ENCODE measurements around the gene EEF2K. TPM values are rescaled to one million over a fixed set of nuclear protein-coding genes. Genes with fewer than 3 reads are reported as not detected.
"Not testable (repeated sequence)": the region's sequence is repeated elsewhere in the genome, so short reads cannot be mapped to it uniquely, and the experiment has no call there.

The EEF2K gene
- total RNA-seq, 2 experiments from 2014 or later = 23.0 to 24.1 TPM

GRCh38 chr16:22190776-22191531, 15.1 kb upstream of the EEF2K start:
- Mint-ChIP-seq H3K27me3 (peaks cover 2% of the 10 kb centered on the region), H3K4me1 (ENCODE audit: low read depth) (peaks cover 58% of the 10 kb centered on the region), H3K9me3 (no peaks in the 10 kb centered on the region), H3K27ac (peak overlapping the region; percentile 99), H3K36me3 (peaks cover 2% of the 10 kb centered on the region), H3K4me3 (peak overlapping the region; percentile 91)
- intact Hi-C loops (cut with micrococcal nuclease) = loop anchor here (1.0 to 10.0 kb wide), 7 partner anchors 15 to 686 kb away; partner anchors contain the start of genes CDR2, EEF2K, METTL9 and POLR3E
- CTCF ChIA-PET = interaction anchor here (0.8 to 2.6 kb wide), 5 partner anchors 11 to 109 kb away, joined by 3 to 16 read pairs (median 11); partner anchors contain the start of gene EEF2K
- POLR2A ChIA-PET = interaction anchor here (1.5 to 4.5 kb wide), 4 partner anchors 16 to 183 kb away, joined by 4 to 29 read pairs (median 12); partner anchors contain the start of genes EEF2K, MOSMO and POLR3E
- peak; percentile 100 for DNase-seq

DNA sequence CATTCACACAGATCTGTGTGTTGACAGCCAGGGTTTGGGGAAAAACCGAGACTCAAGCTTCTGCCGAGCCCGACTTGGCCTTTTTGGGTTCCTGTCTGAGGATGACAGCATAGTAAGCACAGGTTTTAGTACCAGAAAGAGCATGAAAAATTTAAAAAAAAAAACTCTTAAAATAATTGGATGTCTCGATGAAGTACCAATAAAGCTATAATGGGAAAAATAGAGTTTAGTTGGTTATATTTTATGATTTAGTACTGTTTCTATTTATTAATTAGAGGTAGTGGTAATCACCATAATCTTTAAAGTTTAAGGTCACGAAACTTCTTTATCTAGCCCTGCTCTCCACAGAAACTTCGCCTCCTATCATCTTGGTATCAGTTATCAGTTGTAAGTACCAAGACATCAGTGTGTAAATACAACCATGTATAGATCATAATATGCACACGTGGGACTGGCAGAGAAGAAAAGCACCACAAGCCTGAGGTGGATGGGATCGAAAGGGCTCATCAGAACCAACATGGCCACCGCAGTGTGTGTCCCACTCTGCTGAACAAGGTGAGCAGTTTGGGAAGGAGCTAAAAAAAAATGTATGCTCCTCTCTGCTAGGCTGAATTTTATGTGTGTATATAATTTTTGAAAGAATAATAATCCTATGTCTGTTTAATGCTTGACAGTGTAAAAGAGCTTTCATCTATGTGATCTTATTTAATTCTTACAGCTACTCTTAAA, 14.4 kb upstream of the EEF2K start:
- Mint-ChIP-seq H3K27ac (peak overlapping the region; percentile 99), H3K4me3 (peak overlapping the region; percentile 91), H3K9me3 (no peaks in the 10 kb centered on the region), H3K27me3 (peaks cover 2% of the 10 kb centered on the region), H3K4me1 (ENCODE audit: low read depth) (peaks cover 58% of the 10 kb centered on the region), H3K36me3 (peaks cover 2% of the 10 kb centered on the region)
- peak; percentile 63 for DNase-seq
- intact Hi-C loops (cut with micrococcal nuclease) = loop anchor here (2.0 to 10.0 kb wide), 4 partner anchors 181 to 687 kb away; partner anchors contain the start of genes CDR2 and METTL9
- CTCF ChIA-PET = interaction anchor here (0.7 to 2.6 kb wide), 7 partner anchors 11 to 190 kb away, joined by 3 to 16 read pairs (median 4); partner anchors contain the start of gene EEF2K
- POLR2A ChIA-PET = interaction anchor here (0.9 to 4.5 kb wide), 5 partner anchors 15 to 184 kb away, joined by 3 to 29 read pairs (median 5); partner anchors contain the start of genes EEF2K, MOSMO and POLR3E

DNA sequence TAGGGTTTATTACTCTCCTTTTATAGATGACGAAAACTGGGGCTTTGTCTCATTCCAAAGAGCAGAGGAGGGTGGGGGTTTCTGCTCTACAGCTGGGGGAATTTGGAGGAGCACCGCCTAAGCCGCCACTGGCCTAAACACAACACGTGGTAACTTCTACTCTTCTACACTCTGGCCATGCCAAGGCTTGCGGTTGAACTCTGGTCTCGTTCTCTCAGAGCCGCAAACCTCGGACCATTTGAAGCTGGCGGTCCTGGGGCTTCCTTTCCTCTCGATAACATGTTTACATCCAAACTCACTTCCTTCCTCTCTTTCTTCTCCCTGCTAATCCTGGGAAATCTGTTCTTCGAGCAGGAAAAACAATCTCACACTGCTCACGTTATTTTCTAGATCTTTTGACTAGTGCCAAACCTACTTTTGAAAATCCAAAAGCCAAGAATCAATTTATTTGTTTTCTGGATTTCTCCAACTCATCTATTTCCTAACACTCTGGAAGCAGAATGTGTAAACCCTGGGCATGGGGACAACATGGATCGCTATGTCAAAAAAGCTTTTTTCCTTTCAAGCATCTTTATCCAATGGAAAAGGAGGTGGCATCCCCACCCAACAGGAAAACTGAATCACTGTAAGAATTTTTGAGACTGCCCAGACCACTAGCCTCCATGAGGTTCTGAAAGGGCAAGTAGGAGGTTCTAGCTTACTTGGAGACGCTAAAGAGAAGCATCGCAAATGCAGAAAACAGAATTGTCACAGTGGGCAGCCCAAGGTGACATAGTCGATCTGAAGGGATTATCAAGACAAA, 13.6 kb upstream of the EEF2K start:
- POLR2A ChIA-PET = interaction anchor here (0.9 to 4.5 kb wide), 5 partner anchors 15 to 184 kb away, joined by 3 to 29 read pairs (median 5); partner anchors contain the start of genes EEF2K, MOSMO and POLR3E
- H3K27ac Mint-ChIP-seq = peak overlapping the region; percentile 99
- H3K36me3 Mint-ChIP-seq = peaks cover 2% of the 10 kb centered on the region
- intact Hi-C loops (cut with micrococcal nuclease) = loop anchor here (5.0 to 10.0 kb wide), 3 partner anchors 180 to 688 kb away; partner anchors contain the start of genes CDR2 and METTL9
- peaks cover 56% of the 10 kb centered on the region for H3K4me1 Mint-ChIP-seq (ENCODE audit: low read depth)
- CTCF ChIA-PET = interaction anchor here (0.7 to 2.6 kb wide), 7 partner anchors 13 to 191 kb away, joined by 3 to 16 read pairs (median 4); partner anchors contain the start of gene EEF2K
- DNase-seq = peak; percentile 91
- H3K27me3 Mint-ChIP-seq = peaks cover 2% of the 10 kb centered on the region
- peak overlapping the region; percentile 91 for H3K4me3 Mint-ChIP-seq
- H3K9me3 Mint-ChIP-seq = no peaks in the 10 kb centered on the region

DNA sequence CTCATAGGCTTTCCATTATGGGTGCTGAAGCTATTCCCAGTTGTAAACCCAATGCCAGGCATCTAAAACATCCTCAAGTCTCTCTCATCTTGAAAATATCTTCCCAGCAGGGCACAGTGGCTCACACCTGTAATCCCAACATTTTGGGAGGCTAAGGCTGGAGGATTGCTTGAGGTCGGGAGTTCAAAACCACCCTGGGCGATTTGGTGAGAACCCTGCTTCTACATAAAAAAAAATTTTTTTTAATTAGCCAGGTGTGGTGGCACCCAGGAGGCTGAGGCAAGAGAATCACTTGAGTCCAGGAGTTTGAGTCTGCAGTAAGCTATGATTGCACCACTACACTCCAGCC, 13.0 kb upstream of the EEF2K start:
- peaks cover 2% of the 10 kb centered on the region for H3K27me3 Mint-ChIP-seq
- CTCF ChIA-PET = interaction anchor here (1.1 to 3.9 kb wide), 4 partner anchors 13 to 115 kb away, joined by 3 to 29 read pairs (median 10); partner anchors contain the start of gene EEF2K
- peaks cover 2% of the 10 kb centered on the region for H3K36me3 Mint-ChIP-seq
- POLR2A ChIA-PET = interaction anchor here (2.0 to 4.5 kb wide), 2 partner anchors 14 to 104 kb away, joined by 19 to 29 read pairs; partner anchors contain the start of genes EEF2K and POLR3E
- H3K4me3 Mint-ChIP-seq = peak overlapping the region; percentile 6
- intact Hi-C loops (cut with micrococcal nuclease) = loop anchor here (5.0 to 10.0 kb wide), 3 partner anchors 179 to 688 kb away; partner anchors contain the start of genes CDR2 and METTL9
- H3K27ac Mint-ChIP-seq = peak overlapping the region; percentile 99
- DNase-seq = no peak
- H3K9me3 Mint-ChIP-seq = no peaks in the 10 kb centered on the region
- peaks cover 55% of the 10 kb centered on the region for H3K4me1 Mint-ChIP-seq (ENCODE audit: low read depth)

GRCh38 chr16:22194707-22195444, 11.2 kb upstream of the EEF2K start:
- Mint-ChIP-seq H3K27ac (peak overlapping the region; percentile 90), H3K27me3 (peaks cover 2% of the 10 kb centered on the region), H3K4me3 (peak overlapping the region; percentile 81), H3K9me3 (no peaks in the 10 kb centered on the region), H3K4me1 (ENCODE audit: low read depth) (peaks cover 40% of the 10 kb centered on the region), H3K36me3 (peaks cover 2% of the 10 kb centered on the region)
- DNase-seq = peak; percentile 38
- intact Hi-C loops (cut with micrococcal nuclease) = loop anchor here (1.0 to 10.0 kb wide), 5 partner anchors 11 to 690 kb away; partner anchors contain the start of genes CDR2, EEF2K, METTL9 and POLR3E
- ChIA-PET CTCF (interaction anchor here (1.9 to 3.9 kb wide), 3 partner anchors 11 to 106 kb away, joined by 18 to 29 read pairs (median 24); partner anchors contain the start of genes EEF2K and POLR3E), POLR2A (interaction anchor here (0.7 to 2.4 kb wide), 2 partner anchors 11 to 12 kb away, joined by 3 to 6 read pairs; partner anchors contain the start of gene EEF2K)

GRCh38 chr16:22195445-22195694, 10.7 kb upstream of the EEF2K start:
- Mint-ChIP-seq H3K9me3 (no peaks in the 10 kb centered on the region), H3K27me3 (peaks cover 2% of the 10 kb centered on the region), H3K27ac (peak overlapping the region; percentile 90), H3K4me1 (ENCODE audit: low read depth) (peaks cover 40% of the 10 kb centered on the region), H3K36me3 (peaks cover 2% of the 10 kb centered on the region), H3K4me3 (peak overlapping the region; percentile 81)
- CTCF ChIA-PET = interaction anchor here (1.9 to 3.9 kb wide), 3 partner anchors 11 to 105 kb away, joined by 18 to 29 read pairs (median 24); partner anchors contain the start of genes EEF2K and POLR3E
- intact Hi-C loops (cut with micrococcal nuclease) = loop anchor here (1.0 to 10.0 kb wide), 3 partner anchors 11 to 691 kb away; partner anchors contain the start of genes EEF2K and POLR3E
- POLR2A ChIA-PET = interaction anchor here (0.7 to 2.4 kb wide), 2 partner anchors 11 to 12 kb away, joined by 3 to 6 read pairs; partner anchors contain the start of gene EEF2K
- no peak for DNase-seq

DNA sequence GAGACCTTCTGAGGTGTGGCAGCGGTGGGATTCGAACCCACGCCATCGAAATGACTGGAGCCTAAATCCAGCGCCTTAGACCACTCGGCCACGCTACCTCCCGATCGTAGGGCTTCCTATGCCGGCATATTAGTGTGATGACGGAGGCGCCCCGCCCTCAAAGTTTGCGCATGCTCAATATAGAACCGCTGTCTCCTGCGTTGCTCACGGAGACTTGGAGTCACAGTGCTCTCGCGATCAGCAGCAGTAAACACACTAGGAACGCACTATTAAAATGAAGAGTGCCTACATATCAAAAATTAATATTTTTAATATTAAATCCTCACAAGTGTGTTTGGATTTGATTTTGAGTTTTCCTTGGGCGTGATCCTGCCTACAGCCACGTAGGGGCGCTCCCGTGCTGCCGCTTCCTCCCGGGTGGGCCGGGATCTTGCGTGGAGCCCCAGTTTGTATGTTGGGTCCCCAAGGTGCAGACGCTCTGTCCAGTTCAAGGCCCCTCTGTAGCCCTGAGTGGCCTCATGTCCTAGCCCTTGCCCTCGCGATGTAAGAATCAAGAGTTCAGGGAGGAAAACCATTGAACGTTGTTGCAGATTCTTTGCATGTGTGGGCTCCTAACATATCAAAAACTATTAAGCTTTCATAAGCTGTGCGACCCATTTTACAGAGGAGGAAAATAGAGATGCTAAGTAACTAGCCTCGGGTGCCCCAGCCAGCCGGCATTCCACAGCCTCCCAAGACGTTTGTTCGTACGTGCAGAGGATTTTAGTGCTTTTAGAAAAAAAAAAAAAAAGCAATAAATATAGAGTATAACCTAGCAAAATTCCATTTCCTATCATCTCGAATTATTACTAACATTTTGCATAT, 10.2 kb upstream of the EEF2K start:
- ChIA-PET POLR2A (interaction anchor here (0.7 to 2.4 kb wide), 2 partner anchors 10 to 11 kb away, joined by 3 to 6 read pairs; partner anchors contain the start of gene EEF2K), CTCF (interaction anchor here (0.7 to 3.9 kb wide), 6 partner anchors 10 to 110 kb away, joined by 3 to 29 read pairs (median 11); partner anchors contain the start of genes EEF2K and POLR3E)
- Mint-ChIP-seq H3K9me3 (no peaks in the 10 kb centered on the region), H3K36me3 (peaks cover 2% of the 10 kb centered on the region), H3K4me3 (peak overlapping the region; percentile 81), H3K27ac (peak overlapping the region; percentile 90), H3K4me1 (ENCODE audit: low read depth) (peaks cover 40% of the 10 kb centered on the region), H3K27me3 (peaks cover 2% of the 10 kb centered on the region)
- peak; percentile 96 for DNase-seq
- intact Hi-C loops (cut with micrococcal nuclease) = loop anchor here (1.0 to 10.0 kb wide), 3 partner anchors 10 to 691 kb away; partner anchors contain the start of genes EEF2K and POLR3E

- H3K27me3 Mint-ChIP-seq, H3K27ac Mint-ChIP-seq, H3K36me3 Mint-ChIP-seq, H3K9me3 Mint-ChIP-seq: not testable (repeated sequence)
- CTCF ChIA-PET = interaction anchor here (0.7 to 3.9 kb wide), 7 partner anchors 9 to 109 kb away, joined by 3 to 29 read pairs (median 4); partner anchors contain the start of genes EEF2K and POLR3E
- peak; percentile 37 for DNase-seq
- H3K4me1 Mint-ChIP-seq (ENCODE audit: low read depth) = peaks cover 40% of the 10 kb centered on the region
- H3K4me3 Mint-ChIP-seq = peak overlapping the region; percentile 50
- POLR2A ChIA-PET = interaction anchor here (1.4 kb wide), 1 partner anchor 10 kb away, joined by 4 read pairs; the partner anchor contains the start of gene EEF2K
- intact Hi-C loops (cut with micrococcal nuclease) = loop anchor here (10.0 kb wide), 1 partner anchor 692 kb away; no protein-coding TSS in a partner anchor
Measured at GRCh38 chr16:22196559-22197168, 9.4 kb upstream of the EEF2K start.
